DMS 273 (cell line): ENCODE data around the gene NEDD4L.
A peak's percentile ranks its signal among the peaks of the same experiment; 100 is the strongest.
"Not testable (repeated sequence)": the region's sequence is repeated elsewhere in the genome, so short reads cannot be mapped to it uniquely, and the experiment has no call there.

Source experiments
- DNase-seq: peaks from one replicate; lab custom pipeline; 2025; ENCODE audit not compliant: unreplicated experiment; lab: John Stamatoyannopoulos, UW

NEDD4L gene

GRCh38 chr18:58043491-58044369 lies at the start of gene NEDD4L:
NEDD4L (plus strand) TSS chr18:58044226; CDS start chr18:58044661, 435 bp downstream.
- DNase-seq: peak; percentile 94

DNA sequence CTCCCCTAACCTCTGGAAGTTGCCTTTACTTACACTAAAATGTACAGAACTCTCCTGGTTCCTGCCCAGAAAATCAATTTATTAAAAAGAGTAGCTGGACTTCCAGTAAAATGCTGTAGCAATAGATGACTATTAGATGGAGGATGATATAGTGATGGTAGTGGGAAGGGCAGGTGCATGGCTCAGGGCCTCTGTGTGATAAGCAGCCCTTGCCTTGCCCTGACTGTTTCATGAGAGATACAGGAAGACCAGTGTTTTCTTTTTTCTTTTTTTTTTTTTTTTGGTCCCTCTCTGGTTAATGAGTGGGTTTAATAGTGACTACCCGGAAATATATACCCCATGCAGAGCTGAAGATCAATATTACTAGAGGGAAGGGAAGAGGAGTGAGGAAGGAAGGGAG lies 48.7 kb upstream of the NEDD4L start:
- DNase-seq: no peak

DNA sequence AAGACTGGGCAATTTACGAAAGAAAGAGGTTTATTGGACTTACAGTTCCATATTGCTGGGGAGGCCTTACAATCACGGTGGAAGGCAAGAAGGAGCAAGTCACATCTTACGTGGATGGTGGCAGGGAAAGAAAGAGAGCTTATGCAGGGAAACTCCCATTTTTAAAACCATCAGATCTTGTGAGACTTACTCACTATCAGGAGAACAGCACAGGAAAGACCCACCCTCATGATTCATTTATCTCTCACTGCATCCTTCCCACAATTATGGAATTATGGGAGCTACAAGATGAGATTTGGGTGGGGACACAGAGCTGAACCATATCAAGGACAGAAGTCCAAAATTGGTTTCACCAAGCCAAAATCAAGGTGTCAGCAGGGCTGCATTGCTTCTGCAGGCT lies 47.1 kb upstream of the NEDD4L start:
- DNase-seq: not testable (repeated sequence)

DNA sequence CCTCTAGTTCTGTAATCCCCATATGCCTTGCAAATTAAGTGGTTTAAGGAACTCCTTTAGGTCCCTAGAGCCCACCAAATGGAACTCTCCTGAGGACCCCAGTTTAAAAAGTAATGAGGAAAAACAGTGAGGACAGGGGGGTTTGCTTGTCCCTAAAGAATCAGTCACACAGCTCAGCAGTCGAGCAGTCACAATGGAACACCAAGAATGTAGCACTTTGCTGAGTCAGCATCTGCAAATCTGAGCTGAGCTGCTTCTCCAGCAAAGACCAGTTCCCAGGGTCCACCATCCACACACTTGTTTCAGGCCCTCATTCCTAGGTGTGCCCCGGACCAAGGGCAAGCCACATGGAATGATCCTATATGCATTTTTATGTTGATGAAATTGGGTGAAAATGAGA lies 46.2 kb upstream of the NEDD4L start:
- no peak for DNase-seq

- no peak for DNase-seq
These were observed 45.6 kb upstream of the NEDD4L start for GRCh38 chr18:57998461-57998860.

- no peak for DNase-seq
These were observed 39.7 kb upstream of the NEDD4L start for GRCh38 chr18:58004317-58004716.

GRCh38 chr18:58005011-58005410 lies 39.0 kb upstream of the NEDD4L start:
- no peak for DNase-seq

DNA sequence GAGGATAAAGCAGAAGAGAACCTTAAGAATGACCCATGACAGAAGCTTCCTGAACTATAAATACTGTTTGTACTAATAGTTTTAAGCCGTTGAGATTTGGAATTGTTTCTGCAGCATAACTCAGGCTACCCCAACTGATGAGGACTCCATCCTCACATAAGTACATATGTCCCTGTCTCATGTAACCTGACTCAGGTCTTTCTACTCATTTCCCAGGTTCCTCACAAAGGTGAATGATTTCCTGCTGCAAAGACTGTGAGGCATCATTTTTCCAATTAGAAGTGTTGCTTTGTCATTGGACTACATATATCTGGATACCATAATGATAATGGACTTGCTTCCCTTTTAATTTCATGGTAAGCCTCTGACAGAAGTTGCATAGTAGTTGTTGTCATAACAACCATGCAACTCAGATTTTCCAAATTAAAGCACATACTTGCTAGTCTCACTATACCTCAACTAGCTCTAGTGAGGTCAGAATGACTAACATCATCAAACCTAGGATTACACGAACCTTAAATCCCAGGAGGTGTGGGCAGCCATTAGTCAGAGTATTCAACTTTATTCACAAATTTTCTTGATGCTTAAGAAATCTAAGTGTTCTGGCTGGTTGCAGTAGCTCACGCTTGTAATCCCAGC lies 38.0 kb upstream of the NEDD4L start:
- no peak for DNase-seq

DNA sequence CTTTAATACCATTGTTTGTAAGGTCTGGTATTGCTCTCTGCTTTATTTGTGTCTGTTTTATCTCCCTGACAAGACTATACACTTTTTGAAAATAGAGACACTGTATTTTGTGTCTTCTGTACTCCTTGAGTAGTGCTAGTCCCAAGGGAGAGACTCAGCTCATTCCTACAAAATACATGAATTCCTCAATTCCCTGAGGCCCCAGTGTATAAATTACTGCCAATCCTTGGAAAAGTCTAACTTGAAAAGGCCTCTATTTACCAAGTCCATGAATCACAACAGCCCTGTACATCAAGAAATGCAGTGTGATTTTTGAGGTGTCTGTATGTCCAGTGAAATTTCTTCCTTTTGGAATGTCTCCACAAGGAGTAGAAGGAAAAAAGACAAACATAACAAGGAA lies 34.9 kb upstream of the NEDD4L start:
- DNase-seq: no peak

- no peak for DNase-seq
These were observed 33.8 kb upstream of the NEDD4L start for GRCh38 chr18:58010265-58010664.

DNA sequence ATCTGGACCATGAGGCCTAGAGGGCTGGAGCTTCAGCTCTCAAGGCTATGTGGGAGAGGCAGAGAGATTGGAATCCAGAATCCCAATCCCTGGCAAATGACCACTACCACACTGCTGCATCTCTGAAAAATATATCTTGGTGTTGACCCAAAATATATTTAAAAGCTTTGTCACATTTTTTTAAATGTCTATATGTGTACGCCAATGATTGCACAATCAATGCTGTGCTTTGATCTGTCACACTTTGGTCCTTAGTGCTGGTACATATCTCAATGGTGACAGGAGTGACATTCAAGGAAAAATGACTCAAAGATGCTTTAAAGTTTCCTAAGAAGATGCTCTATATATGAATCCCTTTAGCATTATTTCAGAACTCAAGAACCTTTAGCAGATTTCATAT lies 31.7 kb upstream of the NEDD4L start:
- DNase-seq: no peak

DNA sequence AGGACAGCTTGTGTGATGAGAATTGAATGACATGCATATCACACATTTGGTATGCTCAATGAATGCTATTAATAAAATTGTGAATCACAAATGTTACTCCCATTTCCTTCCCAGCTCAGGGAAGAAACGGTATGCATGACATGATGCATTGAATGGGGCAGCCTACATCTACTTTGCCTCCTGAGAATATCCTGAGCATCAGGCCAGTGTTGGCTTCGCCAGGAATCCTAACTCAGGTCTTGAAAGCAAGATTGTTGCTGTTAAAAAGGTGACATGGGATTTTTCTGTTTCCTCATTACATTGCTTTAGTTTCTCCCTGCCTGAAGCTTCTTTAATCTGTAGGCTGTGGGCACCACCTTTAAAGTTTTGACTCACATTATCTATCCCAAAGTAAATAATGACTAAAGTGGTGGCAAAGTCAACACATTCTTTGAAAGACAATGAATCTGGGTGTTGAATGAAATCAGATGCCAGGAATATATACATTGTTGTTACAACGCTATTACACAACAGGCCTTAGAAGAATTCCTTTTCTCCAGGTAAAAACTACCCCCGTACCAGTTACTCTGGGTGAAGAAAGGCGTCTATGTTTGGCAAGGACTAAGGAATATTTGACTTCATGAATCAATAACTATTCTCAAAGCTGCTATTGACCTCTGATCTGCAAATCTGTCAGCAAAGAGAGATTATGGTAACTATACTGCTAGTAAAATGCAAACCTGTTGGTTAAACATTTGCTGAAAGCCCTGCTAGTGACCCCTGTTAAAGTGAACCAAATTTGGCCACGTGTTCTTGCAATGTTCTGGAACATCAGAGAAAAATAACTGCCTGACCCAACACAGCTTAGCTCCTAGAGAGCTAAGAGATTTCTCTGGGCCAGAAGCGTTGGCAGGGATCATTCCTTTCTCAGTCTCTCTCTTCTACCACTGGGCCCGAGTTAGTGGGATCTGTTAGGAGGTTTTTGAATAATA lies 30.5 kb upstream of the NEDD4L start:
- no peak for DNase-seq

DNA sequence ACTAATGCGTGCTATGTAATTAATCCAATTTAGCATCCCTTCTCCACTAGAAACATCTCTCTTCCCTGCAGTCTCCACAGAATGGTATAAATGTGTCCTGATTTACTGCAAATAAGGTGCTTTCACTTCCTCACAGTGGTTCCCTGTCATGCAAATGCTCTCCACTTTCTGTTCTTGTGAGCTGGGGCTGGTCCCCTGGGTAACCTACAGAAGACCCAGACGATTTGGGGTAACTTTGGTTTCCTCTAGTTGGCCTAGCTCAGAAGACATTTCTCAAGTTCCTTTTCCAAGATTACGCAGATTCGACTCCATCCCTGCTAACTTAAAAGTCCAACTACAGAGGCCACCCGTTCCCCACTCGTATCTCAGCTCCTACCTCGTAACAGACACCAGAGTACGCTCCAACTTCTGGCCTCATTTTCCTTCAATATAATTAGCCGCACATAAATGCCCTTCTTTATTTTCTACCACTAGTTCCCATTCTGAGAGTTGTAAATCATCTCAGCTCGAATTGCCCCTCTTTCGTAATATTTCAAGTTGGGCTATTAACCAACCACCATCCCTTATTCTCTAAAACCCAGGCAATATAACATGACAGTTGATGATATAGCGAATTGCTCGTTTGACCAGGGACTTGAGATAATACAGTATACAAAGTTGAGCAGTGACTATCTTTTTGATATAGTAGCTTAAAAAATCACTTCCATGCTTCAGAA lies 28.8 kb upstream of the NEDD4L start:
- DNase-seq: no peak

DNA sequence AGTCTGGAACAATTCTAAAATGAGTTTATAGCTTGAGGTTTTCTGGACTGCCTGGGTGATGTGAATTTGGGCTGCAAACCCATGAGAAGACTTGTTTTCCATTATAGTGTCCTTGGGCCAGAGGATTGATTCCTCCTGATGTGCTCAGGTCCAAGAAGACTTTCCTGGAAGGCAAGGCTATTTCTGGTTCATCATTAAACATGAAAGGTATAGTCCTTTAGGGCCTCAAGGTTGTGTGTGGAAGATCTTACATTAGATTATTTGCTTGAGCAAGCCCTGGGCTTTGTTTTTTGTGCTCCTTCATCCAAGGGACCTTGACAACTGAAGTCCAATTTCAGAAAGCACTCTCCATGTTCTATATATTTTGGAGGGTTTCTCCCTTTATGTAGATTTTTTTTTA lies 26.8 kb upstream of the NEDD4L start:
- no peak for DNase-seq

GRCh38 chr18:58020567-58021107 lies 23.4 kb upstream of the NEDD4L start:
- no peak for DNase-seq

DNA sequence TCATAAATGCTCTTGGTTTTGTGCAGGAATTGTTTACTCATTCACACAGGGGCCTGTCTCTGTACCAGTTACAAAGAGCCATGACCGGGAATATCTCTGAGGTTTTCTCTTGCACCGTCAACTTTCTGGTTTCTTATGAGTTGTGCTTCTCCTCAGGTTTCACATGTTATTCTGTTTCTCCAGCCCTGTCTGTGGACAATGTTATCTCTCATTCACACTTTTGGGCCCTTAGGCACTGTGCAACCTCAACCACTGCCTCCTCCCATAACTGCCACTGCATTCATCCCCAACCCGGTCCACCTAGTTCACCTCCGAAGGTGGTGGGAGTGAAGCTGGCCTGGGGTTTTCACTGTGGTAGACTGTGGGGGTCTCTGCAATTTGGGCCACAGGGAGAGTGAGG lies 22.5 kb upstream of the NEDD4L start:
- DNase-seq: no peak

DNA sequence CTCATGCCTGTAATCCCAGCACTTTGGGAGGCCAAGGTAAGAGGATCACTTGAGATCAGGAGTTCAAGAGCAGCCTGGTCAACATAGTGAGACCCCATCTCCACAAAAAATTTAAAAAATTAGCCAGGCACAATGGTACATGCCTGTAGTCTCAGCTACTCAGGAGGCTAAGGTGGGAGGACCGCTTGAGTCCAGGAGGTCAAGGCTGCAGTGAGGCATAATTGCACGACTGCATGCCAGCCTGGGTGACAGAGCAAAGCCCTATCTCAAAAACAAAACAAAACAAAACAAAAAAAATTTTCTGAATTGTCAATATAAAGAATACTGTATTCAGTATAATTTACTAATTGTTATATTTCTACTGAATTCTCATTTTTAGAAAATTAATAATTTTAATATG lies 20.9 kb upstream of the NEDD4L start:
- no peak for DNase-seq

DNA sequence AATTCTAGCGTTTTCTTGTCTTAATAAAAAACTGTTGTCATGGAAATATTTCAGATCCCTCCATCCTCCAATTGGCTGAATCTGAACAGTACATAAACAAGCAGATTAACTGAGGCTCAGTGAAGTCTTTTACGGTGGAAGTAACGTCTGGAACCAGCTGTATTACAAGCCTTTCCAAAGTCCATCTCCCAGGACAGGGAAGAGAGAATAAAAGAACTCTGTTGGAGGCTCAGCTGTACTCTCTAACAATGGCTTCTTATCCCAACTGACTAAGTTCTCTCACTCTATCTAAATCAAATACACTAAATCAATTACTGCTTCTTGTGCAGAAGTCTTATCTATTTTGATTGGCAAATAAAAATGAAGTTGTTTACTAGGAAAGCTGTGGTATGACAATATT lies 19.9 kb upstream of the NEDD4L start:
- DNase-seq: no peak

GRCh38 chr18:58025205-58025604 lies 18.8 kb upstream of the NEDD4L start:
- no peak for DNase-seq

DNA sequence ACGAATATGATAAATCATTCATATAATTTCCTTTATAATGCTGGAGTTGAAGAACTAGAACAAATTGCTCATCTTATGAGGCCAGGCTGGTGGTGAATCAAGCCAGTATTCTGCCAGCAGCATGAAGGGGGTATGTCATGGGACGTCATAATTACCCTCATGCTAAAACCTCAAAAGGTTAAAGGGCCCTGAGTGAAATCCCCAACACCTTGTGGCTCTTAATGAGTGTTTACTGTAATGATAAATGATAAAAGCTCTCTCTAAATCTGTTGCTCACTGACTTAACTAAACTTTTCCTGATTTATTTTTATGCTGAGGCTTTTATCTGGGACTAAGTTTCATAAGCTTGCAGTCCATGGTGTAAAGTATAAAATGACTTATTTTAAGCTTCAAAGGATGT lies 18.3 kb upstream of the NEDD4L start:
- no peak for DNase-seq
